ENCODE measurements around the gene CDK19. TPM values are rescaled to one million over a fixed set of nuclear protein-coding genes. Genes with fewer than 3 reads are reported as not detected.

CDK19 gene
- total and polyA plus RNA-seq, 2 of the 13 experiments (the other 11 are each of a cell fraction or from before 2014, with no cell fraction given): 13.4 to 27.0 TPM

- TF ChIP-seq, protein P1, sequence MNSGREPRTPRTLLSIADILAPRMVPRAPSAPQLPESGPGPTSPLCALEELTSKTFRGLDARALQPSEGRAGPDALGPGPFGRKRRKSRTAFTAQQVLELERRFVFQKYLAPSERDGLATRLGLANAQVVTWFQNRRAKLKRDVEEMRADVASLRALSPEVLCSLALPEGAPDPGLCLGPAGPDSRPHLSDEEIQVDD (CRISPR knock-in tag; IDR thresholded peaks at IDR 0.05; ENCODE audit: borderline replicate concordance): no peak
- TF ChIP-seq RARA (CRISPR knock-in tag; IDR thresholded peaks at IDR 0.05): peak; percentile 51; the same call in 1 of the 2 replicates
- no peak for TF ChIP-seq ETV6 (CRISPR knock-in tag; conservative IDR thresholded peaks at IDR 0.05)
- no peak for TF ChIP-seq ZNF317 (CRISPR knock-in tag; IDR thresholded peaks at IDR 0.05)
- no peak for TF ChIP-seq CBX5 (CRISPR knock-in tag; IDR thresholded peaks at IDR 0.05; ENCODE audit: borderline replicate concordance)
- TF ChIP-seq ZNF34 (CRISPR knock-in tag; IDR thresholded peaks at IDR 0.05; ENCODE audit: borderline replicate concordance): no peak
- no peak for TF ChIP-seq ZC3H4 (CRISPR knock-in tag; IDR thresholded peaks at IDR 0.05; ENCODE audit: borderline replicate concordance)
- TF ChIP-seq JUNB (CRISPR knock-in tag; IDR thresholded peaks at IDR 0.05; ENCODE audit: borderline replicate concordance): no peak
- TF ChIP-seq GABPA (IDR thresholded peaks at IDR 0.05; ENCODE audit: low read depth, low read length): no peak
- no peak for TF ChIP-seq GABPA (CRISPR knock-in tag; IDR thresholded peaks at IDR 0.05; ENCODE audit: low read depth)
- no peak for TF ChIP-seq PAX8 (CRISPR knock-in tag; IDR thresholded peaks at IDR 0.05; ENCODE audit: borderline replicate concordance)
- TF ChIP-seq MEIS1 (CRISPR knock-in tag; IDR thresholded peaks at IDR 0.05; ENCODE audit: borderline replicate concordance): no peak
- no peak for TF ChIP-seq RFXANK (CRISPR knock-in tag; IDR thresholded peaks at IDR 0.05)
- TF ChIP-seq, protein P2, sequence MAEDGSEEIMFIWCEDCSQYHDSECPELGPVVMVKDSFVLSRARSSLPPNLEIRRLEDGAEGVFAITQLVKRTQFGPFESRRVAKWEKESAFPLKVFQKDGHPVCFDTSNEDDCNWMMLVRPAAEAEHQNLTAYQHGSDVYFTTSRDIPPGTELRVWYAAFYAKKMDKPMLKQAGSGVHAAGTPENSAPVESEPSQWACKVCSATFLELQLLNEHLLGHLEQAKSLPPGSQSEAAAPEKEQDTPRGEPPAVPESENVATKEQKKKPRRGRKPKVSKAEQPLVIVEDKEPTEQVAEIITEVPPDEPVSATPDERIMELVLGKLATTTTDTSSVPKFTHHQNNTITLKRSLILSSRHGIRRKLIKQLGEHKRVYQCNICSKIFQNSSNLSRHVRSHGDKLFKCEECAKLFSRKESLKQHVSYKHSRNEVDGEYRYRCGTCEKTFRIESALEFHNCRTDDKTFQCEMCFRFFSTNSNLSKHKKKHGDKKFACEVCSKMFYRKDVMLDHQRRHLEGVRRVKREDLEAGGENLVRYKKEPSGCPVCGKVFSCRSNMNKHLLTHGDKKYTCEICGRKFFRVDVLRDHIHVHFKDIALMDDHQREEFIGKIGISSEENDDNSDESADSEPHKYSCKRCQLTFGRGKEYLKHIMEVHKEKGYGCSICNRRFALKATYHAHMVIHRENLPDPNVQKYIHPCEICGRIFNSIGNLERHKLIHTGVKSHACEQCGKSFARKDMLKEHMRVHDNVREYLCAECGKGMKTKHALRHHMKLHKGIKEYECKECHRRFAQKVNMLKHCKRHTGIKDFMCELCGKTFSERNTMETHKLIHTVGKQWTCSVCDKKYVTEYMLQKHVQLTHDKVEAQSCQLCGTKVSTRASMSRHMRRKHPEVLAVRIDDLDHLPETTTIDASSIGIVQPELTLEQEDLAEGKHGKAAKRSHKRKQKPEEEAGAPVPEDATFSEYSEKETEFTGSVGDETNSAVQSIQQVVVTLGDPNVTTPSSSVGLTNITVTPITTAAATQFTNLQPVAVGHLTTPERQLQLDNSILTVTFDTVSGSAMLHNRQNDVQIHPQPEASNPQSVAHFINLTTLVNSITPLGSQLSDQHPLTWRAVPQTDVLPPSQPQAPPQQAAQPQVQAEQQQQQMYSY (CRISPR knock-in tag; IDR thresholded peaks at IDR 0.05): no peak
- TF ChIP-seq RCOR2 (CRISPR knock-in tag; IDR thresholded peaks at IDR 0.05): no peak
- no peak for TF ChIP-seq ZSCAN30 (CRISPR knock-in tag; IDR thresholded peaks at IDR 0.05)
- TF ChIP-seq ZNF570 (CRISPR knock-in tag; IDR thresholded peaks at IDR 0.05; ENCODE audit: borderline replicate concordance): no peak
- no peak for TF ChIP-seq RNF2 (conservative IDR thresholded peaks at IDR 0.05; ENCODE audit: low read depth)
- no peak for TF ChIP-seq ZFP36 (IDR thresholded peaks at IDR 0.05; ENCODE audit: borderline replicate concordance, low read depth, low read length, partially characterized antibody)
- no peak for TF ChIP-seq SYNCRIP (IDR thresholded peaks at IDR 0.05; ENCODE audit: insufficient read depth, low read depth, low read length)
- TF ChIP-seq ZNF138 (CRISPR knock-in tag; IDR thresholded peaks at IDR 0.05; ENCODE audit: low read depth): no peak
- no peak for TF ChIP-seq ZSCAN31 (CRISPR knock-in tag; IDR thresholded peaks at IDR 0.05; ENCODE audit: low read depth)
- TF ChIP-seq MXD1 (CRISPR knock-in tag; IDR thresholded peaks at IDR 0.05): no peak
- TF ChIP-seq FOXA1 (IDR thresholded peaks at IDR 0.05): peak; percentile 96
- TF ChIP-seq FOXA1 (CRISPR knock-in tag; IDR thresholded peaks at IDR 0.05): peak; percentile 81
- TF ChIP-seq STAG1 (CRISPR knock-in tag; IDR thresholded peaks at IDR 0.05): no peak
- peak; percentile 71; the same call in 1 of the 2 replicates for TF ChIP-seq RXRB (CRISPR knock-in tag; IDR thresholded peaks at IDR 0.05; ENCODE audit: borderline replicate concordance)
- TF ChIP-seq, protein P3, sequence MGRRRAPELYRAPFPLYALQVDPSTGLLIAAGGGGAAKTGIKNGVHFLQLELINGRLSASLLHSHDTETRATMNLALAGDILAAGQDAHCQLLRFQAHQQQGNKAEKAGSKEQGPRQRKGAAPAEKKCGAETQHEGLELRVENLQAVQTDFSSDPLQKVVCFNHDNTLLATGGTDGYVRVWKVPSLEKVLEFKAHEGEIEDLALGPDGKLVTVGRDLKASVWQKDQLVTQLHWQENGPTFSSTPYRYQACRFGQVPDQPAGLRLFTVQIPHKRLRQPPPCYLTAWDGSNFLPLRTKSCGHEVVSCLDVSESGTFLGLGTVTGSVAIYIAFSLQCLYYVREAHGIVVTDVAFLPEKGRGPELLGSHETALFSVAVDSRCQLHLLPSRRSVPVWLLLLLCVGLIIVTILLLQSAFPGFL (CRISPR knock-in tag; IDR thresholded peaks at IDR 0.05): no peak
These were observed 161.0 kb downstream of the CDK19 start (continued) for GRCh38 chr6:110654096-110654820.

Data from HepG2 (cell line).